ENCODE results near the gene LGI2. TPM values are rescaled to one million over a fixed set of nuclear protein-coding genes. Genes with fewer than 3 reads are reported as not detected.

Gene LGI2
- total RNA-seq, 1 experiment from 2014 or later, result not detected

GRCh38 chr4:25013756-25014661 lies 16.7 kb downstream of the LGI2 start:
- ChIA-PET POLR2A (no interaction called here), CTCF (interaction anchor here (0.6 kb wide), 1 partner anchor 11 kb away, joined by 3 read pairs; no protein-coding TSS in a partner anchor)
- no peaks in the 10 kb centered on the region for H3K4me1 Mint-ChIP-seq (ENCODE audit: insufficient read depth, unreplicated experiment)
- no peak for TF ChIP-seq CTCF (IDR thresholded peaks at IDR 0.05; ENCODE audit: unreplicated experiment)
- no peak for DNase-seq (ENCODE audit: unreplicated experiment)
- no TSS peak for BruUV-seq (replicated peaks)
- H3K27ac Mint-ChIP-seq (ENCODE audit: low read depth, unreplicated experiment), result no peak overlapping the region
- no peak overlapping the region for H3K4me3 Mint-ChIP-seq (ENCODE audit: unreplicated experiment)
- H3K27me3 Mint-ChIP-seq (ENCODE audit: insufficient read depth, unreplicated experiment), result peaks cover 19% of the 10 kb centered on the region
- no peaks in the 10 kb centered on the region for H3K36me3 Mint-ChIP-seq (ENCODE audit: insufficient read depth, unreplicated experiment)
- intact Hi-C loops (cut with micrococcal nuclease), result no loop called here
- H3K9me3 Mint-ChIP-seq (ENCODE audit: unreplicated experiment), result no peaks in the 10 kb centered on the region

- ChIA-PET POLR2A (no interaction called here), CTCF (interaction anchor here (0.6 to 1.4 kb wide), 2 partner anchors 32 to 462 kb away, joined by 3 to 6 read pairs; no protein-coding TSS in a partner anchor)
- Mint-ChIP-seq H3K4me1 (ENCODE audit: insufficient read depth, unreplicated experiment) (no peaks in the 10 kb centered on the region), H3K9me3 (ENCODE audit: unreplicated experiment) (no peaks in the 10 kb centered on the region), H3K4me3 (ENCODE audit: unreplicated experiment) (no peak overlapping the region), H3K27me3 (ENCODE audit: insufficient read depth, unreplicated experiment) (peaks cover 23% of the 10 kb centered on the region), H3K36me3 (ENCODE audit: insufficient read depth, unreplicated experiment) (no peaks in the 10 kb centered on the region), H3K27ac (ENCODE audit: low read depth, unreplicated experiment) (no peak overlapping the region)
- DNase-seq (ENCODE audit: unreplicated experiment), result no peak
- TF ChIP-seq CTCF (IDR thresholded peaks at IDR 0.05; ENCODE audit: unreplicated experiment), result no peak
- intact Hi-C loops (cut with micrococcal nuclease), result no loop called here
- no TSS peak for BruUV-seq (replicated peaks)
Observed at GRCh38 chr4:25012655-25013054, 18.1 kb downstream of the LGI2 start.

GRCh38 chr4:25011135-25011866 lies 19.4 kb downstream of the LGI2 start:
- Mint-ChIP-seq H3K36me3 (ENCODE audit: insufficient read depth, unreplicated experiment) (no peaks in the 10 kb centered on the region), H3K9me3 (ENCODE audit: unreplicated experiment) (no peaks in the 10 kb centered on the region), H3K4me3 (ENCODE audit: unreplicated experiment) (no peak overlapping the region), H3K4me1 (ENCODE audit: insufficient read depth, unreplicated experiment) (no peaks in the 10 kb centered on the region), H3K27me3 (ENCODE audit: insufficient read depth, unreplicated experiment) (peaks cover 23% of the 10 kb centered on the region), H3K27ac (ENCODE audit: low read depth, unreplicated experiment) (no peak overlapping the region)
- ChIA-PET CTCF (interaction anchor here (0.8 kb wide), 1 partner anchor 8 kb away, joined by 4 read pairs; no protein-coding TSS in a partner anchor), POLR2A (interaction anchor here (1.1 kb wide), 1 partner anchor 21 kb away, joined by 3 read pairs; no protein-coding TSS in a partner anchor)
- TF ChIP-seq CTCF (IDR thresholded peaks at IDR 0.05; ENCODE audit: unreplicated experiment), result no peak
- DNase-seq (ENCODE audit: unreplicated experiment), result no peak
- BruUV-seq (replicated peaks), result no TSS peak
- intact Hi-C loops (cut with micrococcal nuclease), result no loop called here

GRCh38 chr4:25007598-25007997 lies 23.1 kb downstream of the LGI2 start:
- no TSS peak for BruUV-seq (replicated peaks)
- POLR2A ChIA-PET, result no interaction called here
- H3K36me3 Mint-ChIP-seq (ENCODE audit: insufficient read depth, unreplicated experiment), result no peaks in the 10 kb centered on the region
- peaks cover 17% of the 10 kb centered on the region for H3K27me3 Mint-ChIP-seq (ENCODE audit: insufficient read depth, unreplicated experiment)
- H3K27ac Mint-ChIP-seq (ENCODE audit: low read depth, unreplicated experiment), result no peak overlapping the region
- intact Hi-C loops (cut with micrococcal nuclease), result no loop called here
- H3K4me3 Mint-ChIP-seq (ENCODE audit: unreplicated experiment), result no peak overlapping the region
- H3K4me1 Mint-ChIP-seq (ENCODE audit: insufficient read depth, unreplicated experiment), result no peaks in the 10 kb centered on the region
- CTCF ChIA-PET, result interaction anchor here (0.7 to 0.9 kb wide), 2 partner anchors 13 to 126 kb away, joined by 3 to 4 read pairs; no protein-coding TSS in a partner anchor
- DNase-seq (ENCODE audit: unreplicated experiment), result no peak
- TF ChIP-seq CTCF (IDR thresholded peaks at IDR 0.05; ENCODE audit: unreplicated experiment), result no peak
- no peaks in the 10 kb centered on the region for H3K9me3 Mint-ChIP-seq (ENCODE audit: unreplicated experiment)
